ENCODE results near the gene STX8. TPM values are rescaled to one million over a fixed set of nuclear protein-coding genes. Genes with fewer than 3 reads are reported as not detected.

The STX8 gene
- total RNA-seq, 1 experiment from 2014 or later, result 50.3 TPM

- Histone ChIP-seq H3K27ac (ENCODE audit: low read length) (no peak overlapping the region), H3K36me3 (ENCODE audit: control insufficient read depth, insufficient read depth, low read length) (no peaks in the 10 kb centered on the region), H3K4me1 (ENCODE audit: control insufficient read depth, insufficient read depth, low read length) (no peaks in the 10 kb centered on the region), H3K9me3 (ENCODE audit: control insufficient read depth, insufficient read depth, low read depth, low read length) (peaks cover 3% of the 10 kb centered on the region; the same call in 1 of the 2 replicates), H3K27me3 (ENCODE audit: control insufficient read depth, insufficient read depth, low read length) (no peaks in the 10 kb centered on the region), H3K4me3 (ENCODE audit: low read depth in 2 of 2, low read length in 2 of 2) (no peak overlapping the region)
- DNase-seq (ENCODE audit: low read depth, low spot score) (no peak), ATAC-seq (no peak)
- intact Hi-C loops (cut with micrococcal nuclease; ENCODE audit: unreplicated experiment) (no loop called here), in situ Hi-C loops (cut with HindIII; ENCODE audit: low pct_unique_long_range_greater_than_20kb, low sequenced_read_pairs) (no loop called here)
- no peak for TF ChIP-seq POLR2AphosphoS5 (IDR thresholded peaks at IDR 0.05; ENCODE audit: low read depth, low read length)
- TF ChIP-seq, protein P1, sequence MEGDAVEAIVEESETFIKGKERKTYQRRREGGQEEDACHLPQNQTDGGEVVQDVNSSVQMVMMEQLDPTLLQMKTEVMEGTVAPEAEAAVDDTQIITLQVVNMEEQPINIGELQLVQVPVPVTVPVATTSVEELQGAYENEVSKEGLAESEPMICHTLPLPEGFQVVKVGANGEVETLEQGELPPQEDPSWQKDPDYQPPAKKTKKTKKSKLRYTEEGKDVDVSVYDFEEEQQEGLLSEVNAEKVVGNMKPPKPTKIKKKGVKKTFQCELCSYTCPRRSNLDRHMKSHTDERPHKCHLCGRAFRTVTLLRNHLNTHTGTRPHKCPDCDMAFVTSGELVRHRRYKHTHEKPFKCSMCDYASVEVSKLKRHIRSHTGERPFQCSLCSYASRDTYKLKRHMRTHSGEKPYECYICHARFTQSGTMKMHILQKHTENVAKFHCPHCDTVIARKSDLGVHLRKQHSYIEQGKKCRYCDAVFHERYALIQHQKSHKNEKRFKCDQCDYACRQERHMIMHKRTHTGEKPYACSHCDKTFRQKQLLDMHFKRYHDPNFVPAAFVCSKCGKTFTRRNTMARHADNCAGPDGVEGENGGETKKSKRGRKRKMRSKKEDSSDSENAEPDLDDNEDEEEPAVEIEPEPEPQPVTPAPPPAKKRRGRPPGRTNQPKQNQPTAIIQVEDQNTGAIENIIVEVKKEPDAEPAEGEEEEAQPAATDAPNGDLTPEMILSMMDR (IDR thresholded peaks at IDR 0.05), result no peak
- TF ChIP-seq REST (IDR thresholded peaks at IDR 0.05; ENCODE audit: insufficient read depth in 1 of 2, low read depth in 2 of 2, low read length in 1 of 2), result no peak
- no peak for TF ChIP-seq TCF7L2 (IDR thresholded peaks at IDR 0.05; ENCODE audit: low read depth, low read length)
- TF ChIP-seq SIN3A (IDR thresholded peaks at IDR 0.05; ENCODE audit: borderline replicate concordance, insufficient read depth, low read depth, low read length), result no peak
- POLR2A ChIA-PET, result interaction anchor here (0.6 kb wide), 1 partner anchor 11 kb away, joined by 6 read pairs; no protein-coding TSS in a partner anchor
- CTCF ChIA-PET, result no interaction called here
- no TSS peak for BruUV-seq (replicated peaks)
Observed at GRCh38 chr17:9315360-9315759, 260.3 kb downstream of the STX8 start.

GRCh38 chr17:9313346-9313745 lies 262.3 kb downstream of the STX8 start:
- H3K4me3 ChIP-seq (ENCODE audit: low read depth in 2 of 2, low read length in 2 of 2), result no peak overlapping the region
- DNase-seq (ENCODE audit: low read depth, low spot score), result no peak
- BruUV-seq (replicated peaks), result no TSS peak

More at GRCh38 chr17:9313346-9313745, 262.3 kb downstream of the STX8 start:
- in situ Hi-C loops (cut with HindIII; ENCODE audit: low pct_unique_long_range_greater_than_20kb, low sequenced_read_pairs) (no loop called here), intact Hi-C loops (cut with micrococcal nuclease; ENCODE audit: unreplicated experiment) (no loop called here)
- H3K4me1 ChIP-seq (ENCODE audit: control insufficient read depth, insufficient read depth, low read length), result no peaks in the 10 kb centered on the region
- CTCF ChIA-PET, result no interaction called here
- TF ChIP-seq POLR2AphosphoS5 (IDR thresholded peaks at IDR 0.05; ENCODE audit: low read depth, low read length) (no peak), SIN3A (IDR thresholded peaks at IDR 0.05; ENCODE audit: borderline replicate concordance, insufficient read depth, low read depth, low read length) (no peak), TCF7L2 (IDR thresholded peaks at IDR 0.05; ENCODE audit: low read depth, low read length) (no peak), REST (IDR thresholded peaks at IDR 0.05; ENCODE audit: insufficient read depth in 1 of 2, low read depth in 2 of 2, low read length in 1 of 2) (no peak)
- TF ChIP-seq, protein P1 (IDR thresholded peaks at IDR 0.05), result no peak
- POLR2A ChIA-PET, result interaction anchor here (0.6 kb wide), 1 partner anchor 39 kb away, joined by 3 read pairs; no protein-coding TSS in a partner anchor
- H3K9me3 ChIP-seq (ENCODE audit: control insufficient read depth, insufficient read depth, low read depth, low read length), result no peaks in the 10 kb centered on the region
- H3K27ac ChIP-seq (ENCODE audit: low read length), result no peak overlapping the region
- no peaks in the 10 kb centered on the region for H3K36me3 ChIP-seq (ENCODE audit: control insufficient read depth, insufficient read depth, low read length)
- no peaks in the 10 kb centered on the region for H3K27me3 ChIP-seq (ENCODE audit: control insufficient read depth, insufficient read depth, low read length)
- no peak for ATAC-seq
